Testis (tissue), 2 donors: ENCODE results near the gene PHF24.

ENCODE experiments used
- CTCF ChIP-seq, 3 experiments: fragments of 450-650 bp in 2 of 3; fragments of 200-600 bp in 1 of 3; sonication (generic) in 1 of 3; IDR thresholded peaks; one replicate each; pipeline ENCODE4 v1.5.1; 2016 to 2019; ENCODE audit warnings: antibody characterized with exemption in 3 of 3, mild to moderate bottlenecking in 2 of 3, moderate library complexity in 1 of 3
- POLR2A ChIP-seq: fragments of 450-650 bp; IDR thresholded peaks from one replicate; pipeline ENCODE4 v1.6.1; 2017; ENCODE audit warnings: antibody characterized with exemption, mild to moderate bottlenecking, moderate library complexity

- TF ChIP-seq CTCF (IDR thresholded peaks at IDR 0.05), result no peak
- TF ChIP-seq POLR2A, result no peak
Measured at GRCh38 chr9:34962546-34962945, 4.5 kb downstream of the PHF24 start.
